NK-92 (cell line): ENCODE results near the gene CD200R1.
"Not testable (repeated sequence)": the region's sequence is repeated elsewhere in the genome, so short reads cannot be mapped to it uniquely, and the experiment has no call there.

ENCODE experiments used
- DNase-seq: peaks from one replicate; lab custom pipeline; 2025; ENCODE audit not compliant: unreplicated experiment; lab: John Stamatoyannopoulos, UW

CD200R1 gene

GRCh38 chr3:112976001-112976400 lies 1.1 kb upstream of the CD200R1 start:
- DNase-seq: no peak

GRCh38 chr3:112974178-112974517 lies 755 bp downstream of the CD200R1 start:
- DNase-seq: no peak

GRCh38 chr3:112973325-112974177 lies 1.4 kb downstream of the CD200R1 start:
- no peak for DNase-seq

DNA sequence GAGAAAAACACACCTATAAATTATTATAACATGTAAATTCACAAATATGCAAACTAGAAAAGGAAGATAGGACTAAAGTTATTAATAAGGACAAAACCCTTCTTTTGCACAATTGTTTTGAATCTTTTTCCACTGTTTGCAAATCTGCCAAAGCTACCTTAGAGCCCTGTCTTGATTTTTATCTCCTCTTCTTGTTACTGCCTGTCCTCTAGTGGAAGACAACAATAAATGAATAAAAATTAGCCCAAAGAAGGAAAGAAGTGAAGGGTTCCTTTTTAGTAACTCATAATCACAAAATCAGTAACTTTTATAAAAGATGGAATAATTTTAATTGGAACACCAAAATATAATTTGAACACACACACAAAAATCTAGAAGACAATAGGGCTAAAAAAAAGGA lies 2.7 kb downstream of the CD200R1 start:
- no peak for DNase-seq

DNA sequence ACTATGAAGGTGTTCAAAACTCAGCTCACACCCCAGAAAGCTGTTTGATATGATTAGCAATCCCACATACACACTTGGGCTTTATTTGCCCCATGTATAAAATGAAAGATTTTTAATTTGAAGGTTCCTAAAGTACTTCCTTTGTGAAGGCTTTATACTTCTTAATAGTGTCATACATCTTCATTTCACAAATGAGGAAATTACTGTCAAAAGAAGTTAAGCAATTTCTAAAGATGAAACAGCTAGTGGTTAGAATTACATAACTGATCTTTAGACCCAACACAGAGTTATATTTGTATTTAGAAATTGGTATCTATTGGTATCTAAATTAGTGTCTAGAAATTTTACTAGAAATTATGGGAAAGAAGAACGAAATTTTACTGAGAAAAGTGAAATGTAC lies 7.1 kb downstream of the CD200R1 start:
- DNase-seq: no peak

GRCh38 chr3:112967425-112967824 lies 7.5 kb downstream of the CD200R1 start:
- no peak for DNase-seq

DNA sequence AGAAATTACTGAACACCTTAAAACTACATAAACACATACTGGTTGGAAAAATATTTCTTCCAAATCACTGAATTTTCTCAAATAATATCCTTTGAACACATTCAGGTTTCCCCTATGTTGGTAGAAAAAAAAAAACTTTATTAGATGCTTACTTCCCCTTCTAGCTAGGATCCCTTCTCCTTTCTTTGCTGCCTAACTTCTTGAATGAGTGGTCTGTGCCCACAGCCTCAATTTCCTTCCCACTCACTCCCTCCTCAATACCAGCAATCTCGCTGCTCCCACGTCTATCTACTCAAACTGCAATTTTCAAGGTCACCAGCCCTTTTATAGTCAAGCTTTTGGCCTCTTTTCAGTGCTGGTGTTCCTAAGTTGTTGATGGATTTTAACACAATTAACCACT lies 8.3 kb downstream of the CD200R1 start:
- no peak for DNase-seq

DNA sequence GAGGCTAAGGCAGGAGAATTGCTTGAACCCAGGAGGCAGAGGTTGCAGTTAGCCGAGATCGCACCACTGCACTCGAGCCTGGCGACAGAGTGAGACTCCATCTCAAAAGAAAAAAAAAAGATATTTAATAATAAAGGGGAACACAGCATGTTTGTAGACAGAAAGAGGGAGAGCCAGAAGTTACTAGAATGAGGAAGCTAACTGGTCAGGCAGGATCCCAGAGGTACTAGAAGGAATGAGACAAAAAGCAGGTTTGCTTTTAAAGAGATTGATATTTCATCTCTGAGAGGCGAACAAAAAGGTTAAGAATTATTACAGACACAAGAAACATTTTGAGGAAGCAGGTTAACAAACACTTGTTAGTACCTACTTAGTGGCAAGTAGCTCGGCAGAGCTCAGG lies 9.2 kb downstream of the CD200R1 start:
- no peak for DNase-seq

GRCh38 chr3:112963683-112964082 lies 11.2 kb downstream of the CD200R1 start:
- no peak for DNase-seq

DNA sequence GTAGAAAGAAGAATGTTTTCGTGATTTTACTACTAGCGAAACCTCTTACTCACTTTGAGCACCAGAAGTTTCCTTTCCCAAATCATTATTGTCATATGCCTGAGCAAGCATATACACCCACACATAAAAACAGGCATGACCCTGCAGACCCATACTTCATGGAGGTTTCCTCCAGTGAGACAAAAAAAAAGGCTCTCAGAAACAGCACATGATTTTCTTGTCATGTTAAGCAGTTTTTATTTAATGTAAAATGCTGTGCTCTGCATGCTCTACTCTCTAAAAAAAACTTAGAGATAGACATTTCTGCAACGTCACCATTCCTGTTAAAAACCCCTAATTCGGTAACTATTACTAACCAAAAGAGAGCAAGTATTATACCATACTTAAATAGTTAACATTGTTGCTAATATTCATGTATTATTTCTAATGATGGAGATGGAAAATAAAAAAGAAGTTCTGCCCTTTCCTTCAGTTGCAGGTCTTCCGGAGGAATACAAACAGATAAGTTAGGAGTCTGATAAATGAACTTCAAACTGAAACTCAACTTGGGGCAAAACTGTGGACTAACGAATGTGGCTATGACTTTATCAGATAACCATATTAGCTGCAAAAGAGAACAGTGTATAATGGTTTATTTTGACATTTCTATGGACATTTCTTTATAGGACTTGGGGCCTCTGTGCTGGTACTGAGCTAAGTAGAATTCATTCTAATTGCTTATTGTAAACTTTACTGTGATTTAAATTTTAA lies 15.9 kb downstream of the CD200R1 start:
- DNase-seq: no peak

- no peak for DNase-seq
These were observed 18.6 kb downstream of the CD200R1 start for GRCh38 chr3:112956351-112956750.

DNA sequence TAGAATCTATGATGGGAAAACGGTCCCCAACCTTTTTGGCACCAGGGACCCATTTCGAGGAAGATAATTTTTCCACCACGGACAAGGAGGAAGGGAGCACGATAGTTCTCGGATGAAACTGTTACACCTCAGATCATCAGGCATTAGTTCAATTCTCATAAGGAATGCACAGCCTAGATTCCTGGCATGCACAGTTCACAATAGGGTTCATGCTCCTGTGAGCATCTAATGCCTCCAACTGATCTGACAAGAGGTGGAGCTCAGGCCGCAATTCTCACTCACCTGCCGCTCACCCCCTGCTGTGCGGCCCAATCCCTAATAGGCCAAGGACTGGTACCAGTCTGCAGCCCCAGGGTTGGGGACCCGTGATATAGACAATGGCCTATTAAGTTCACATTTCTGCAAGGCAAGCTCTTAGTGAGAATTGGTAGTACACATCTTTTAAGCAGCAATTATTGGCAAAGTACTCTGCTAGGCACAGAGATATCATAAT lies 26.5 kb downstream of the CD200R1 start:
- no peak for DNase-seq

DNA sequence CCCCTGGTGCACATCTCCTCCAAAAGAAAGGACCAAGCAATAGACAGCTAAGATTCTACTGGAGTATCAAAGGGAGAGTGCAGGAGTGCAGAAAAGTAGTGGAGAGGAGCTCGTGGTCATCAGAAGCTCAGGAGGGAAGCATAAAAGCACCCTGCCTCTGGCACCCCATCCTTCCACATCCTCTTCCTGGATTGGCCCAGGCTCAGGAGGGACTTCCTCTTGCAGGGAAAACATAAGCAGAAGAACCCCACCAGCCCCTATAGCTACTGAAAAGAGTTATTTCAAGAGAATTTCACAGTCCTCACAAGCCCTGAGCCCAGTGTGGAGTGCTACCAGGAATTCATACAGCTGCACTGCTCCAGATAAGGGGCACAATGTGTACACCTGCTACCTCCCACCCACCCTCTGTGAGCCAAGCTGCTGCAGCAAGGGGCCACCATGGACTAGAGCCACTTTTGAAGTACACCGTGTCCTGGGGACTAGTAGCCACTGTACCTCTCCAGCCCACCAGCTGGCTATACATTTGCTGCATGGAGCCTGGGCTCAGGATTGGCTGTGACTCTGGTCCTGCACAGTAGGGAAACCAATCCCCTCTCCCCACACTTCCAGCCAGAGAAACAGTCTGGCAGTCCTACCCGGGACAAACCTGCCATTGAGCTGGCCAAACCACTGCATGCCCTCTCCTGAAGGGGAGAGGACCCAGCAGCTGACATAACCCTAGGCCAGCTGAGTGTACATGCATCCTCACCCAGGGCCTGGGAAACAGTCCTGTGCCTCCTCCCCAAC lies 43.0 kb downstream of the CD200R1 start:
- no peak for DNase-seq

- no peak for DNase-seq
These were observed 44.1 kb downstream of the CD200R1 start for GRCh38 chr3:112930771-112931170.

DNA sequence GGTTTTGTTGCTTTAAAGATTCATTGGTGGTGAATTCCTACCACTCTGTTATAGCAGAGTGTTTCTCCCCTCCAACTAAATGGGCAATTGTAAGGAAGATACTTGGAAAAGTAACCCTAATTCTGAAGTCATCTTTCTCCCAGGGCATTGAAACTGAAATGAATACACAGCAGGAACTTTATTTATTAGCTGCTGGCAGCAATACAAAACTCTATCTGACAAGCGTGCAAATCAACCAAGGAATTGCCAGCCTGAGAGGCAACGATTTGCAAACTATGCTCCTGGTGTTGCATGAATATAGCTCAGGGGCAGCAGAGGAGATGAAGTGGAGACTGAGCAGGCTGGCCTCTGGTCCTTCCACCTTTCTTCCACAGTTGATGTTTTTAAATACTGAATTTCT lies 48.9 kb downstream of the CD200R1 start:
- DNase-seq: no peak

GRCh38 chr3:112925560-112925959 lies 49.3 kb downstream of the CD200R1 start:
- DNase-seq: no peak

DNA sequence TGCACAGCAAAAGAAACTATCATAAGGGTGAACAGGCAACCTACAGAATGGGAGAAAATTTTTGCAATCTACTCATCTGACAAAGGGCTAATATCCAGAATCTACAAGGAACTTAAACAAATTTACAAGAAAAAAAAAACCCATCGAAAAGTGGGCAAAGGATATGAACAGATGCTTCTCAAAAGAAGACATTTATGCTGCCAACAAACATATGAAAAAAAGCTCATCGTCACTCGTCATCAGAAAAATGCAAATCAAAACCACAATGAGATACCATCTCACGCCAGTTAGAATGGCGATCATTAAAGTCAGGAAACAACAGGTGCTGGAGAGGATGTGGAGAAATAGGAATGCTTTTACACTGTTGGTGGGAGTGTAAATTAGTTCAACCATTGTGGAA lies 55.4 kb downstream of the CD200R1 start:
- not testable (repeated sequence) for DNase-seq

DNA sequence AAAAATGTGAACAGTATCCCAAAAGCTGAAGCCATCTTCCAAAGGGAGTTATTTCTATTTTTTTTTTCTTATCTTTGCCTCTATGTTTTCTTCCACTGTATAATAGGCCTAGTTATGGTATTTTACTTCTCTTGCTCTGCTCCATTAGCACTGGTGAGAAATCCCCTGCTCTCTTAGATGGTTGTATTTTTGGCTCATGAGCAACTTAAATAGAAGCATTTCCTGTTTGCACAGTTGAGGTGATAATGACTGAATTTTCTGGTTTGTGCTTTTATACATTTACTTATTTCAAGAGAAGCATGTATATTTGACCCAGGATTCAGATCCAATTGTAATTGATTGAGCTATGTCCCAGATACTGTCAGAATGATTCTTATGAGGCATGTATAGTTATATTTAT lies 66.7 kb downstream of the CD200R1 start:
- DNase-seq: no peak

GRCh38 chr3:112904786-112905185 lies 70.1 kb downstream of the CD200R1 start:
- DNase-seq: no peak

DNA sequence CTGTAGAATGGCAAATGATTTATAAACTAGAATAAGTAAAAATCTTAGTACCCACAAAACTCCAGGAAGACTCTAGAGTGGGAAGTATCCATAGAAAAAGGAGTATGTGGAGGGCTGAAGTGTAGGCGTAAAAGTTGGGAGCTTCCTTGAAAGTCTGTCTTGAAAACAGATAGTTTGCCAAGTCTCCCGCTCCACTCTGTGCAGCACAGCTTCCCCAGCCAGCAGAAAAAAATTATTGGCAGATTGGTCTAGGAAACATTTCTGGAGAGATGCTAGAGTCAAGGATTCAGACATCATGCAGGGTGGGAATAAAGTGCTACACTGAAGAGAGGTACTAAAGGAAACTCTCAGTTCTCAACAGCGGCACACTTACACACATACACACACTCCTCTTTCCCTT lies 74.8 kb downstream of the CD200R1 start:
- no peak for DNase-seq

GRCh38 chr3:112897791-112898190 lies 77.1 kb downstream of the CD200R1 start:
- no peak for DNase-seq

DNA sequence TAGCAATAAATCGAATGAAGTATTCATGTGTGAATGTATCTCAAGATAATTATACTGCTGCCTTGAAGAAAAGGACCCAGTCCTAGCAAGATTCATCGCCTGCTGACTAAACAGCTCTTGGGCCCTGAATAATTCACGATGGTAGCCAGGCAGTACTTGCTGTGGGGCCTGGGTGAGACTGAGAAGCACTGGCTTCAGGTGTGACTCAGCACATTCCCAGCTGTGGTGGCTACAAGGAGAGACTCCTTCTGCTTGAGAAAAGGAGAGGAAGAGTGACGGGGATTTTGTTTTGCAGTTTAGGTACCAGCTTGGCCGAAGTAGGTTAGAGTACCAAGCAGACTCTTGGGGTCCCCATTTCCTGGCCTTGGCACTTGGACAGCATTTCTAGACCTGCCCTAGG lies 80.6 kb downstream of the CD200R1 start:
- DNase-seq: no peak
